Measurements from ENCODE around the gene PTPRG. TPM values are rescaled to one million over a fixed set of nuclear protein-coding genes. Genes with fewer than 3 reads are reported as not detected.

The PTPRG gene
- total RNA-seq, 2 donors from 2014 or later: 76.5 to 108 TPM

DNA sequence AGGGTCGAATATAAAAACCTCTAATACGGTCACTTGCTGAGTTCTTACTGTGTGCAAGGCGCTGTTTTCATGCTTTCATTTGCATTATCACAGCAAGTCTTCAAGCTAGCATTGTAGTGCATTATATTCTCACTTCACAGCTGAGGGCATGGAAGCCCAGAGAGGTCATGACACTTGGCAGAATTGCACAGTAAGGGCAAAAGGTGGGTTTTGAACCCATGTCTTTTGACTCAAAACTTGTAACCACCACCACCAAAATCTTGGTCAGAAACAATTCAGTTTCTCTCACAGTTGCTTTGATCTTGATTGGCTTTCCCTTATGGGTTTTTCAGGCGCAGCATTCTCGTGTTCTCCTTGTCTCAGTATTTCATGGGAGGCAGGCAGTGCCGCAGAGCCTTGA is 371.1 kb downstream of the PTPRG start:
- H3K4me1 Mint-ChIP-seq: peaks cover 20% of the 10 kb centered on the region
- H3K27ac Mint-ChIP-seq: no peak overlapping the region
- Histone ChIP-seq H3K4me3 (ENCODE audit: low read length) (no peak overlapping the region), H3K36me3 (ENCODE audit: control insufficient read depth, insufficient read depth, low read length) (no peaks in the 10 kb centered on the region), H3K9me3 (ENCODE audit: control insufficient read depth, low read length) (peaks cover 12% of the 10 kb centered on the region), H3K27ac (ENCODE audit: low read depth, low read length) (no peak overlapping the region), H3K9ac (ENCODE audit: extremely low read depth, low read length, poor library complexity, severe bottlenecking) (no peak overlapping the region), H3K4me1 (ENCODE audit: control insufficient read depth, insufficient read depth, low read length) (peaks cover 3% of the 10 kb centered on the region), H3K27me3 (ENCODE audit: control insufficient read depth, insufficient read depth, low read length, poor library complexity, severe bottlenecking) (no peaks in the 10 kb centered on the region)
- no peak for DNase-seq
- peaks cover 7% of the 10 kb centered on the region for H3K9me3 Mint-ChIP-seq
- WGBS, 2 experiments (ENCODE audit: insufficient coverage in 1 of 2, insufficient read length in 1 of 2): 87 to 91% methylated on average over 6 of the region's 6 CpGs
- no peak overlapping the region for H3K4me3 Mint-ChIP-seq
- TF ChIP-seq, protein P1, sequence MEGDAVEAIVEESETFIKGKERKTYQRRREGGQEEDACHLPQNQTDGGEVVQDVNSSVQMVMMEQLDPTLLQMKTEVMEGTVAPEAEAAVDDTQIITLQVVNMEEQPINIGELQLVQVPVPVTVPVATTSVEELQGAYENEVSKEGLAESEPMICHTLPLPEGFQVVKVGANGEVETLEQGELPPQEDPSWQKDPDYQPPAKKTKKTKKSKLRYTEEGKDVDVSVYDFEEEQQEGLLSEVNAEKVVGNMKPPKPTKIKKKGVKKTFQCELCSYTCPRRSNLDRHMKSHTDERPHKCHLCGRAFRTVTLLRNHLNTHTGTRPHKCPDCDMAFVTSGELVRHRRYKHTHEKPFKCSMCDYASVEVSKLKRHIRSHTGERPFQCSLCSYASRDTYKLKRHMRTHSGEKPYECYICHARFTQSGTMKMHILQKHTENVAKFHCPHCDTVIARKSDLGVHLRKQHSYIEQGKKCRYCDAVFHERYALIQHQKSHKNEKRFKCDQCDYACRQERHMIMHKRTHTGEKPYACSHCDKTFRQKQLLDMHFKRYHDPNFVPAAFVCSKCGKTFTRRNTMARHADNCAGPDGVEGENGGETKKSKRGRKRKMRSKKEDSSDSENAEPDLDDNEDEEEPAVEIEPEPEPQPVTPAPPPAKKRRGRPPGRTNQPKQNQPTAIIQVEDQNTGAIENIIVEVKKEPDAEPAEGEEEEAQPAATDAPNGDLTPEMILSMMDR (conservative IDR thresholded peaks at IDR 0.05): no peak
- H3K36me3 Mint-ChIP-seq (ENCODE audit: low read depth): peaks cover 11% of the 10 kb centered on the region
- peaks cover 6% of the 10 kb centered on the region for H3K27me3 Mint-ChIP-seq (ENCODE audit: insufficient read depth)

DNA sequence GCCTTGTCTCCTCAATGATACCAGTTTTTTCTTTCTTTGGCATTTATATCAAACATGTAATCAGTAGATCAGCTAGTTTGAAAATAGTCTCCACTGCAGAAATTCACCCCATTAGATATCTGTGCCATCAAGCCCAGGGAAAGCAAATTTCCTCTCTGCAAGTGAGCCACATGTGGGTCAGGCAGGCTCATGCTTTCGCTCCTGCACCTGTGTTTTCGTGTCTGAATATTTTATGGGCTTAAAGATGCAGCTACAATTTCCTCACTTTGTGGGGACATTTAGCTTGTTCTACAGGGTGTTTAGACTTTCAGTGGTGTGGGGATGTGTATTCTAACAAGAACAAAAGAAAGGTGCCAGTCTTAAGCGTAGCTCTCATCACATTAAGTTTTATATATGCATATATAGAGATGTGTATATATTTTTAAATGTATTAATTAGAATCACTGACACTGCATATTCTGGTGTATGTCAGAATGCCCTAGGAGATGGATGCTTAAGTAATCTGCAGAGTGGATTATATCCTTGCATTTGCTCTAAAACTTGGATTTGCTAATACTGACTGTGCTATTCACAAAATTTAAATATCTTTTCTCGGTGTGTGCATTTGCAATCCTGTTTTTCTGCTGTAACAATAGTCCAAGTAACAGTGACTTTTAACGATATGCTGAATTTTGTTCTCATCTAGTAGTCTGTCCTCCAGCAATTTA is 372.6 kb downstream of the PTPRG start:
- DNase-seq: no peak
- H3K4me1 Mint-ChIP-seq: peaks cover 19% of the 10 kb centered on the region
- H3K27me3 Mint-ChIP-seq (ENCODE audit: insufficient read depth): peaks cover 6% of the 10 kb centered on the region
- H3K9ac ChIP-seq (ENCODE audit: extremely low read depth, low read length, poor library complexity, severe bottlenecking): no peak overlapping the region
- H3K4me3 Mint-ChIP-seq: no peak overlapping the region
- WGBS, 2 experiments (ENCODE audit: insufficient coverage in 1 of 2, insufficient read length in 1 of 2): 93 to 96% methylated on average over 4 of the region's 5 CpGs
- no peaks in the 10 kb centered on the region for H3K36me3 ChIP-seq (ENCODE audit: control insufficient read depth, insufficient read depth, low read length)
- H3K27ac Mint-ChIP-seq: peak overlapping the region; percentile 1
- H3K4me3 ChIP-seq (ENCODE audit: low read length): no peak overlapping the region
- no peak overlapping the region for H3K27ac ChIP-seq (ENCODE audit: low read depth, low read length)
- H3K27me3 ChIP-seq (ENCODE audit: control insufficient read depth, insufficient read depth, low read length, poor library complexity, severe bottlenecking): no peaks in the 10 kb centered on the region
- TF ChIP-seq, protein P1 (conservative IDR thresholded peaks at IDR 0.05): no peak
- peaks cover 7% of the 10 kb centered on the region for H3K4me1 ChIP-seq (ENCODE audit: control insufficient read depth, insufficient read depth, low read length)
- H3K9me3 Mint-ChIP-seq: peaks cover 7% of the 10 kb centered on the region
- H3K36me3 Mint-ChIP-seq (ENCODE audit: low read depth): peaks cover 11% of the 10 kb centered on the region
- peaks cover 12% of the 10 kb centered on the region for H3K9me3 ChIP-seq (ENCODE audit: control insufficient read depth, low read length)

DNA sequence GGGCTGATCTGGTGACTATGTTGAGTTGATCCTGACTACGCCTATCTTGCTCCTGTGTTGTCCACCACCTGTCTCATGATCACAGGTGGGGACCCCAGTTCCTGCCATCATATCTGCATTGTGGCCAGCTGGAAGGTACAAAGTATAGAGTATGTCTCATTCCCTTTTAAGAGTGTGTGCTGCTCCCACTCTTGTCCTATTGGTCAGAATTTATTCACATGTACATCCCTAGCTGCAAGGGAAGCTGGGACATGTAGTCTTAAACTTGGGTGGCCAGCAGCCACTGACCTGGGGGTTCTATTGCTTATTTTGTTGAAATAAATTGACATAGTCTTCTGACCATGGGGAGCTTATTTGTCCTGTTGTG is 373.1 kb downstream of the PTPRG start:
- Mint-ChIP-seq H3K4me3 (no peak overlapping the region), H3K4me1 (peaks cover 19% of the 10 kb centered on the region), H3K9me3 (peaks cover 7% of the 10 kb centered on the region), H3K36me3 (ENCODE audit: low read depth) (peaks cover 11% of the 10 kb centered on the region), H3K27ac (no peak overlapping the region), H3K27me3 (ENCODE audit: insufficient read depth) (peaks cover 6% of the 10 kb centered on the region)
- TF ChIP-seq, protein P1 (conservative IDR thresholded peaks at IDR 0.05): no peak
- DNase-seq: no peak
- Histone ChIP-seq H3K4me3 (ENCODE audit: low read length) (no peak overlapping the region), H3K9me3 (ENCODE audit: control insufficient read depth, low read length) (peaks cover 12% of the 10 kb centered on the region), H3K27ac (ENCODE audit: low read depth, low read length) (no peak overlapping the region), H3K27me3 (ENCODE audit: control insufficient read depth, insufficient read depth, low read length, poor library complexity, severe bottlenecking) (no peaks in the 10 kb centered on the region), H3K4me1 (ENCODE audit: control insufficient read depth, insufficient read depth, low read length) (peaks cover 7% of the 10 kb centered on the region), H3K9ac (ENCODE audit: extremely low read depth, low read length, poor library complexity, severe bottlenecking) (no peak overlapping the region), H3K36me3 (ENCODE audit: control insufficient read depth, insufficient read depth, low read length) (no peaks in the 10 kb centered on the region)
- 80 to 100% methylated on average over 1 of the region's 1 CpG for WGBS, 2 experiments (ENCODE audit: insufficient coverage in 1 of 2, insufficient read length in 1 of 2)
